Panc1 (cell line): ENCODE data around the gene ZNF335. TPM values are rescaled to one million over a fixed set of nuclear protein-coding genes. Genes with fewer than 3 reads are reported as not detected.

Source experiments
- ATAC-seq: fragments of 200-7000 bp; cut with Tn5 transposase; 2 replicates; pipeline ENCODE4 v1.9.1; 2020; ENCODE audit warnings: mild to moderate bottlenecking, moderate library complexity
- BruUV-seq: library from RNA; stranded (reverse); fragments of 400-500 nt; replicated peaks from 2 replicates; lab custom pipeline; 2021; lab: Mats Ljungman, UMichigan
- CTCF ChIA-PET: fragments of 300-600 bp; sonication (Branson Sonifier 250); formaldehyde crosslinking; loops from one replicate; lab custom pipeline; 2022; ENCODE audit warnings: antibody characterized with exemption; lab: Charles Lee
- POLR2A ChIA-PET: fragments of 300-600 bp; sonication (Branson Sonifier 250); formaldehyde crosslinking; loops from one replicate; lab custom pipeline; 2022; ENCODE audit warnings: antibody characterized with exemption; lab: Charles Lee
- DNase-seq: peaks from one replicate; pipeline ENCODE4 v3.0.0-alpha.2; 2010; ENCODE audit warnings: low read depth, low spot score
- H3K27ac ChIP-seq: 2 replicates; pipeline ENCODE4 v1.5.1; 2011; ENCODE audit warnings: mild to moderate bottlenecking, low read length, inconsistent platforms
- H3K27me3 ChIP-seq: fragments of 200-500 bp; sonication (Bioruptor generic); 2 replicates; pipeline ENCODE4 v1.6.0; 2014; ENCODE audit warnings: low read length, inconsistent platforms; ENCODE audit not compliant: control insufficient read depth, insufficient read depth
- H3K36me3 ChIP-seq: fragments of 200-500 bp; sonication (Bioruptor generic); 2 replicates; pipeline ENCODE4 v1.5.1; 2014; ENCODE audit warnings: inconsistent platforms, mild to moderate bottlenecking, low read length, moderate library complexity; ENCODE audit not compliant: control insufficient read depth, insufficient read depth
- H3K4me1 ChIP-seq: 2 replicates; pipeline ENCODE4 v1.5.1; 2011; ENCODE audit warnings: inconsistent platforms, mild to moderate bottlenecking, low read length, moderate library complexity; ENCODE audit not compliant: control insufficient read depth, insufficient read depth
- H3K4me3 ChIP-seq, 2 experiments: 2 replicates each; pipeline ENCODE4 v1.5.1; 2011 to 2012; ENCODE audit warnings: low read depth in 2 of 2, low read length in 2 of 2, mild to moderate bottlenecking in 2 of 2, inconsistent platforms in 1 of 2, moderate library complexity in 1 of 2
- H3K9me3 ChIP-seq: fragments of 200-500 bp; sonication (Bioruptor generic); 2 replicates; pipeline ENCODE4 v1.5.1; 2014; ENCODE audit warnings: low read depth, mild to moderate bottlenecking, inconsistent platforms, low read length, moderate library complexity; ENCODE audit not compliant: control insufficient read depth, insufficient read depth
- POLR2AphosphoS5 ChIP-seq: IDR thresholded peaks from 2 replicates; pipeline ENCODE4 v1.6.1; 2012; ENCODE audit warnings: mild to moderate bottlenecking, low read depth, low read length, moderate library complexity
- SIN3A ChIP-seq: IDR thresholded peaks from 2 replicates; pipeline ENCODE4 v1.6.1; 2012; ENCODE audit warnings: low read depth, mild to moderate bottlenecking, low read length, moderate library complexity, borderline replicate concordance; ENCODE audit not compliant: insufficient read depth
- TCF7L2 ChIP-seq: IDR thresholded peaks from 2 replicates; pipeline ENCODE4 v1.6.1; 2011; ENCODE audit warnings: mild to moderate bottlenecking, low read depth, low read length, inconsistent platforms
- in situ Hi-C: cut with HindIII; loops from 2 replicates; pipeline ENCODE4 v1.10.0; 2016; ENCODE audit warnings: low sequenced_read_pairs, low pct_unique_long_range_greater_than_20kb
- intact Hi-C: fragments of 100-400 bp; cut with micrococcal nuclease; formaldehyde crosslinking; loops from one replicate; pipeline ENCODE4 v1.10.0; 2022; ENCODE audit not compliant: unreplicated experiment
- total RNA-seq: library from RNA; stranded (reverse); gene quantifications from one replicate; pipeline ENCODE4 v1.2.1, GENCODE V29; 2021; ENCODE audit not compliant: unreplicated experiment
- TF ChIP-seq, protein P1 (sequence below): fragments of 450-650 bp; IDR thresholded peaks from 2 replicates; pipeline ENCODE4 v1.5.1; 2017; ENCODE audit warnings: mild to moderate bottlenecking
- TF ChIP-seq, protein P2 (sequence below), 2 experiments: IDR thresholded peaks; 2 replicates each; pipeline ENCODE4 v1.6.1; 2011 to 2012; ENCODE audit warnings: low read depth in 2 of 2, control low read depth in 1 of 2, low read length in 1 of 2, mild to moderate bottlenecking in 1 of 2, moderate library complexity in 1 of 2; ENCODE audit not compliant: insufficient read depth in 1 of 2

Gene ZNF335
- total RNA-seq, 1 experiment from 2014 or later, result 31.1 TPM

DNA sequence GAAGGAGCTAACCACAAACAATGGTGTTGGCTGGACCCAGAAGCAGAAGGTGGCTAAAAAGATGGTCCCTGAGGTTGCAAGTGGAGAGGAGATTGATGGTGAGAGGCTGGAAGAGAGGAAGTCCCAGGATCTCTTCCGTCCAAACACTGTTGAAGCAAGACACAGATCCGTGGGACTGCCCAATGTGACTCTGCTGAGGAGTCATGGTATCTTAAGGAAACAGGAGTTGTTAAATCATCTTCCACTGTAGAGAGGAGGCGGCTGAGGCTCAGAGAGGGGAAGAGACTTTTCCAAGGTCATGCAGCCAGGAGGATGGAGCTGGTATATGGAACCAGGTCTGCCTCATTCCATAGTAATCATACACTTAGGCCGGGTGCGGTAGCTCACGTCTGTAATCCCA is 4.1 kb upstream of the ZNF335 start:
- Histone ChIP-seq H3K9me3 (no peaks in the 10 kb centered on the region), H3K36me3 (no peaks in the 10 kb centered on the region; the same call in 1 of the 2 replicates), H3K4me1 (peaks cover 7% of the 10 kb centered on the region), H3K4me3 (no peak overlapping the region), H3K27ac (no peak overlapping the region), H3K27me3 (no peaks in the 10 kb centered on the region; the same call in 1 of the 2 replicates)
- ChIA-PET CTCF (no interaction called here), POLR2A (no interaction called here)
- in situ Hi-C loops (no loop called here), intact Hi-C loops (no loop called here)
- no peak for DNase-seq
- no TSS peak for BruUV-seq
- TF ChIP-seq, protein P1, sequence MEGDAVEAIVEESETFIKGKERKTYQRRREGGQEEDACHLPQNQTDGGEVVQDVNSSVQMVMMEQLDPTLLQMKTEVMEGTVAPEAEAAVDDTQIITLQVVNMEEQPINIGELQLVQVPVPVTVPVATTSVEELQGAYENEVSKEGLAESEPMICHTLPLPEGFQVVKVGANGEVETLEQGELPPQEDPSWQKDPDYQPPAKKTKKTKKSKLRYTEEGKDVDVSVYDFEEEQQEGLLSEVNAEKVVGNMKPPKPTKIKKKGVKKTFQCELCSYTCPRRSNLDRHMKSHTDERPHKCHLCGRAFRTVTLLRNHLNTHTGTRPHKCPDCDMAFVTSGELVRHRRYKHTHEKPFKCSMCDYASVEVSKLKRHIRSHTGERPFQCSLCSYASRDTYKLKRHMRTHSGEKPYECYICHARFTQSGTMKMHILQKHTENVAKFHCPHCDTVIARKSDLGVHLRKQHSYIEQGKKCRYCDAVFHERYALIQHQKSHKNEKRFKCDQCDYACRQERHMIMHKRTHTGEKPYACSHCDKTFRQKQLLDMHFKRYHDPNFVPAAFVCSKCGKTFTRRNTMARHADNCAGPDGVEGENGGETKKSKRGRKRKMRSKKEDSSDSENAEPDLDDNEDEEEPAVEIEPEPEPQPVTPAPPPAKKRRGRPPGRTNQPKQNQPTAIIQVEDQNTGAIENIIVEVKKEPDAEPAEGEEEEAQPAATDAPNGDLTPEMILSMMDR, result no peak
- no peak for TF ChIP-seq POLR2AphosphoS5
- TF ChIP-seq, protein P2, sequence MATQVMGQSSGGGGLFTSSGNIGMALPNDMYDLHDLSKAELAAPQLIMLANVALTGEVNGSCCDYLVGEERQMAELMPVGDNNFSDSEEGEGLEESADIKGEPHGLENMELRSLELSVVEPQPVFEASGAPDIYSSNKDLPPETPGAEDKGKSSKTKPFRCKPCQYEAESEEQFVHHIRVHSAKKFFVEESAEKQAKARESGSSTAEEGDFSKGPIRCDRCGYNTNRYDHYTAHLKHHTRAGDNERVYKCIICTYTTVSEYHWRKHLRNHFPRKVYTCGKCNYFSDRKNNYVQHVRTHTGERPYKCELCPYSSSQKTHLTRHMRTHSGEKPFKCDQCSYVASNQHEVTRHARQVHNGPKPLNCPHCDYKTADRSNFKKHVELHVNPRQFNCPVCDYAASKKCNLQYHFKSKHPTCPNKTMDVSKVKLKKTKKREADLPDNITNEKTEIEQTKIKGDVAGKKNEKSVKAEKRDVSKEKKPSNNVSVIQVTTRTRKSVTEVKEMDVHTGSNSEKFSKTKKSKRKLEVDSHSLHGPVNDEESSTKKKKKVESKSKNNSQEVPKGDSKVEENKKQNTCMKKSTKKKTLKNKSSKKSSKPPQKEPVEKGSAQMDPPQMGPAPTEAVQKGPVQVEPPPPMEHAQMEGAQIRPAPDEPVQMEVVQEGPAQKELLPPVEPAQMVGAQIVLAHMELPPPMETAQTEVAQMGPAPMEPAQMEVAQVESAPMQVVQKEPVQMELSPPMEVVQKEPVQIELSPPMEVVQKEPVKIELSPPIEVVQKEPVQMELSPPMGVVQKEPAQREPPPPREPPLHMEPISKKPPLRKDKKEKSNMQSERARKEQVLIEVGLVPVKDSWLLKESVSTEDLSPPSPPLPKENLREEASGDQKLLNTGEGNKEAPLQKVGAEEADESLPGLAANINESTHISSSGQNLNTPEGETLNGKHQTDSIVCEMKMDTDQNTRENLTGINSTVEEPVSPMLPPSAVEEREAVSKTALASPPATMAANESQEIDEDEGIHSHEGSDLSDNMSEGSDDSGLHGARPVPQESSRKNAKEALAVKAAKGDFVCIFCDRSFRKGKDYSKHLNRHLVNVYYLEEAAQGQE (IDR thresholded peaks at IDR 0.05; ENCODE audit: insufficient read depth in 1 of 2, low read depth in 2 of 2, low read length in 1 of 2), result no peak
- no peak for TF ChIP-seq TCF7L2
- no peak for TF ChIP-seq SIN3A
- no peak for ATAC-seq

DNA sequence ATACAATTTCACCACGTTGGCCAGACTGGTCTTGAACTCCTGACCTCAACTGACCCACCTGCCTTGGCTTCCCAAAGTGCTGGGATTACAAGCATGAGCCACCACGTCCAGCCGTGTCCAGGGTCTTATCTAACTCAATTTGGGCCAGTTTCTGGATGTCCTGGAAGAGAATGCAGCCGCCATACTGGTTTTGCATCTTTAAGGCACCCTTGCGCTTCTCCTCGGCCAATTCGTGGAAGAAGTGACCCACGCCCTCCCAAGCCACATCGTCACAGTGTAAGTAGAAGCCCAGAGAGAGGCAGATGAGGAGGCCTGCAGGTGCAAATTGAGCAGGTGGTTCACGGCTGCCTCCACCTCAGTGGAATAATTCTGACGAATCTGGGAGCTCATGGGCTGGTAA is 3.7 kb upstream of the ZNF335 start:
- Histone ChIP-seq H3K27ac (no peak overlapping the region), H3K4me3 (no peak overlapping the region), H3K36me3 (no peaks in the 10 kb centered on the region; the same call in 1 of the 2 replicates), H3K4me1 (peaks cover 7% of the 10 kb centered on the region), H3K27me3 (no peaks in the 10 kb centered on the region; the same call in 1 of the 2 replicates), H3K9me3 (no peaks in the 10 kb centered on the region)
- TF ChIP-seq TCF7L2, result no peak
- no peak for TF ChIP-seq SIN3A
- TF ChIP-seq, protein P2 (IDR thresholded peaks at IDR 0.05; ENCODE audit: insufficient read depth in 1 of 2, low read depth in 2 of 2, low read length in 1 of 2), result no peak
- TF ChIP-seq, protein P1, result no peak
- TF ChIP-seq POLR2AphosphoS5, result no peak
- ChIA-PET POLR2A (no interaction called here), CTCF (no interaction called here)
- DNase-seq (no peak), ATAC-seq (no peak)
- in situ Hi-C loops, result no loop called here
- no TSS peak for BruUV-seq
- intact Hi-C loops, result no loop called here
